ENCODE measurements around the gene PRR19. TPM values are rescaled to one million over a fixed set of nuclear protein-coding genes. Genes with fewer than 3 reads are reported as not detected.

Gene PRR19
- polyA plus RNA-seq, 1 donor: 0.49 TPM

DNA sequence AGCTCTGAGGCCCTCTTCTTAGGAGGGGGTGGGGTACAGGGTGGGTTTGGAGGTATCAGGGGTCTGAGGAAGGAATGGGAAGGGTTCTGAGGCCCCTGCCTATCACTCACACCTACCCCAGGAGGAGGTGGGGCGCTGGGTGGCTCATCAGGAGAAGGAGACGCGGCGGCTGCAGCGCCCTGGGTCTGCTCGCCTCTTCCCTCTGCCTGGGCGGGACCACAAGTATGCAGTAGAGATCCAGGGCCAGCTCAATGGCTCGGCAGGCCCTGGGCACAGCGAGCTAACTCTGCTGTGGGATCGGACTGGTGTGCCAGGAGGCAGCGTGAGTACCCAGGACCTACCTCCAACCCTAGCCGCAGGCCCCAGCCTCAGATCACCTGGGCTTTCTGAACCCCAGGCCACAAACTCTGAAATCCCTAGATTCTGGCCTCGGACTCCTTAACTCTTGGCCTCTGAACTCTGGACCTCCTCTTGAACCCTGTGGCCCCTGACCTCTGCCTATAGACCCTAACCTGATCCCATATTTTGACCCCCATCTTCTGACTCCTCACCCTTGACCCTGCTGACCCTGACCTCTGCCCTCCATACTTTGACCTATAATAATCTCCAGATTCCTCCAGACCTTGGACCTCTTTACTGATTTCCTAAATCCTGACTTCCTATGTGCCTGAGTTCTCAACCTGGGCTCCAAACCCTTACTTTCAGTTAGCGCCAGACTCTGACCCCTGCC lies 47.6 kb downstream of the PRR19 start:
- no peak for DNase-seq (ENCODE audit: low read depth)

DNA sequence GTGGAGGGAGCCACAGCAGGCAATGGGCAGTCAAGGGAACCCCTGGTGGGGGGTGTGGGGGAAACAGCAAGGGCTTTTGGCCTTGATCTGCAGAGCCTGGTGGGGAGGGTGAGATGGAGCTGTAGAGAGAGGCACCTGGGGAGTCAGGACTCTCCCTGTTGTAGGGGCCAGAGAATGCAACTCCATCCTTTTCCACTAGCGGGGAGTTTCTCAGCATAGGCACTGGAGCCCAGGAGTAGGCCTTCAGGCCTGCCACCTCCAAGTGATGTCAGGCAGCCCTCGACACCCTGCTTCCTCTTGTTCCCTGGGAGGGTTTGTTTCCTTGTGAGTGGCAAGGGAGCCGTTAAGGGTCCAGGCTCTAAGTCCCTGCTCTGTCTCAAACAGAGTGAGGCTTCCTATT lies 48.5 kb downstream of the PRR19 start:
- no peak for DNase-seq (ENCODE audit: low read depth)

GRCh38 chr19:42351079-42351735 lies 49.3 kb downstream of the PRR19 start:
- DNase-seq (ENCODE audit: low read depth): no peak

DNA sequence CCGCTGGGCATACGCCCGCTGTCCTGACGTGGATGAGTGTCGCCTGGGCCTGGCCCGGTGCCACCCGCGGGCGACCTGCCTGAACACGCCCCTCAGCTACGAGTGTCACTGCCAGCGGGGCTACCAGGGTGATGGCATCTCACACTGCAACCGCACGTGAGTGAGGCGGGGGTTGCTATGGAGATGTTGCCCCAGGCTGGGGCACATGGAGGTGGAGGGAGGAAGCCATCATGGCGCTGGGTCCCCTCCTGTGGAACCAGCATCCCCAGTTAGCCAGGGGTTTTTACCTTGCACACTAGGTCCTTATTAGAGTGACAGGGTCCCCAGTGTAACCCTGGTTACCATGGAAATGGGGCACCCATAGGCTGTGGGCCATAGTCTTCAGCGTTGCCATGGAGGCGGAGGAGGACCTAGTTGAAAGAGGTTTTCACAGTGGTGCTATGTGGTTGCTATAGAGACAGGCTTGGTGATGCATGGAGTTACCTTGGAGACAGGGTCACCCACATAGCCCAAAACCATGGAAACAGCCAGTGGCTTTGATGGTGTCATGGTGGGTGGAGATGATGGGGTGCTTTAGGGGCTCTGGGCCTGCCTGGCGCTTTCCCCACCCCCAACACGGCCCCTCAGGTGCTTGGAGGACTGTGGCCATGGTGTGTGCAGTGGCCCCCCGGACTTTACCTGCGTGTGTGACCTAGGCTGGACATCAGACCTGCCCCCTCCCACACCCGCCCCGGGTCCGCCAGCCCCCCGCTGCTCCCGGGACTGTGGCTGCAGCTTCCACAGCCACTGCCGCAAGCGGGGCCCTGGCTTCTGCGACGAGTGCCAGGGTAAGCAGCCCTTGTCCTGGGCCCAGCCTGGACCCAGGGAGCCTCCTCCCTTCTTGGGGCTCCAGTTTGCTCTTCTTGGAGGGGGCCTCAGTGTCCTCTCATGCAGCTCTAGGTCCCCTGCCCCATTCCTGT lies 50.6 kb downstream of the PRR19 start:
- no peak for DNase-seq (ENCODE audit: low read depth)

DNA sequence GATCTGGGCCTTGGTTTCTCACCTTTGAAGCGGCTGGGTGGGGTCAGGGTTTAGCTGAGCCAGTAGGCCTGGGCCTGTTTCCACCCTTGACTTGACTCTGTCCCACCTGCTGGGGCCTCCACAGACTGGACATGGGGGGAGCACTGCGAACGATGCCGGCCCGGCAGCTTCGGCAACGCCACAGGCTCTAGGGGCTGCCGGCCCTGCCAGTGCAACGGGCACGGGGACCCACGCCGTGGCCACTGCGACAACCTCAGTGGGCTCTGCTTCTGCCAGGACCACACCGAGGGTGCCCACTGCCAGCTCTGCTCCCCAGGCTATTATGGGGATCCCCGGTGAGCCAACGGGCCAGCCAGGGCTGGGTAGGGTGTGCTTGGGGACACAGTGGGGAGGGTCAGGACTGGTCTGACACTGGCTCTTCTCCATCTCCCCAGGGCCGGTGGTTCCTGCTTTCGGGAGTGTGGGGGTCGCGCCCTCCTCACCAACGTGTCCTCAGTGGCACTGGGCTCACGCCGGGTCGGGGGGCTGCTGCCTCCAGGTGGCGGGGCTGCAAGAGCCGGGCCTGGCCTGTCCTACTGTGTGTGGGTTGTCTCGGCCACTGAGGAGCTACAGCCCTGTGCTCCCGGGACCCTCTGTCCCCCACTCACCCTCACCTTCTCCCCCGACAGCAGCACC lies 51.5 kb downstream of the PRR19 start:
- DNase-seq (ENCODE audit: low read depth): no peak

DNA sequence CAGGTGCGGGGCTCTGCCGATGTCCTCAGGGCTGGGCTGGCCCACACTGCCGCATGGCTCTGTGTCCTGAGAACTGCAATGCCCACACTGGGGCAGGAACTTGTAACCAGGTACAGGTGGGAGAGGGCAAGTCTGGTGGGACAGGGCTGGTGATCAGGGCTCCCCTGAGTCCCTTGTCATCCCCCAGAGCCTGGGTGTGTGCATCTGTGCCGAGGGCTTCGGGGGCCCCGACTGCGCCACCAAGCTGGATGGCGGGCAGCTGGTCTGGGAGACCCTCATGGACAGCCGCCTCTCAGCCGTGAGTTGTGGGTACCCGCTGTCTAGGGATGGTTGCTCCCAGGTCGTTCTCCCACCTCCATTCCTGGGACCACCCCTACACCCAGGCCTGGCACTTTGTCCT lies 54.0 kb downstream of the PRR19 start:
- no peak for DNase-seq (ENCODE audit: low read depth)

- no peak for DNase-seq (ENCODE audit: low read depth)
Observed at GRCh38 chr19:42356686-42357085, 54.8 kb downstream of the PRR19 start.

- no peak for DNase-seq (ENCODE audit: low read depth)
Observed at GRCh38 chr19:42357290-42357689, 55.4 kb downstream of the PRR19 start.

Other genes starting within 250 kb of the PRR19 start
- gene GRIK5, start 231.9 kb upstream of the PRR19 start, polyA plus RNA-seq (ENCODE audit: insufficient read length): 2.5 TPM
- 10.1 TPM for gene ZNF574, start 226.0 kb upstream of the PRR19 start, polyA plus RNA-seq (ENCODE audit: insufficient read length)
- gene POU2F2, start 169.7 kb upstream of the PRR19 start, polyA plus RNA-seq (ENCODE audit: insufficient read length): 1.3 TPM
- gene DEDD2, start 84.5 kb upstream of the PRR19 start, polyA plus RNA-seq (ENCODE audit: insufficient read length): 13.3 TPM
- 5.1 TPM for gene ZNF526, start 81.8 kb upstream of the PRR19 start, polyA plus RNA-seq (ENCODE audit: insufficient read length)
- 42.1 TPM for gene GSK3A, start 59.5 kb upstream of the PRR19 start, polyA plus RNA-seq (ENCODE audit: insufficient read length)
- gene ERF, start 47.0 kb upstream of the PRR19 start, polyA plus RNA-seq (ENCODE audit: insufficient read length): 33.8 TPM
- 34.2 TPM for gene CIC, start 32.9 kb upstream of the PRR19 start, polyA plus RNA-seq (ENCODE audit: insufficient read length)
- 22.3 TPM for gene PAFAH1B3, start 492 bp downstream of the PRR19 start, polyA plus RNA-seq (ENCODE audit: insufficient read length)
- gene TMEM145, start 11.2 kb downstream of the PRR19 start, polyA plus RNA-seq (ENCODE audit: insufficient read length): 0.43 TPM
- gene MEGF8, start 23.5 kb downstream of the PRR19 start, polyA plus RNA-seq (ENCODE audit: insufficient read length): 30.3 TPM
- not detected for gene CNFN, start 88.2 kb downstream of the PRR19 start, polyA plus RNA-seq (ENCODE audit: insufficient read length)
- gene LIPE, start 125.3 kb downstream of the PRR19 start, polyA plus RNA-seq (ENCODE audit: insufficient read length): 11.1 TPM
- not detected for gene CXCL17, start 140.8 kb downstream of the PRR19 start, polyA plus RNA-seq (ENCODE audit: insufficient read length)
- 2.6 TPM for gene CEACAM1, start 226.3 kb downstream of the PRR19 start, polyA plus RNA-seq (ENCODE audit: insufficient read length)